Measurements from ENCODE around the gene STK32B.

The STK32B gene

DNA sequence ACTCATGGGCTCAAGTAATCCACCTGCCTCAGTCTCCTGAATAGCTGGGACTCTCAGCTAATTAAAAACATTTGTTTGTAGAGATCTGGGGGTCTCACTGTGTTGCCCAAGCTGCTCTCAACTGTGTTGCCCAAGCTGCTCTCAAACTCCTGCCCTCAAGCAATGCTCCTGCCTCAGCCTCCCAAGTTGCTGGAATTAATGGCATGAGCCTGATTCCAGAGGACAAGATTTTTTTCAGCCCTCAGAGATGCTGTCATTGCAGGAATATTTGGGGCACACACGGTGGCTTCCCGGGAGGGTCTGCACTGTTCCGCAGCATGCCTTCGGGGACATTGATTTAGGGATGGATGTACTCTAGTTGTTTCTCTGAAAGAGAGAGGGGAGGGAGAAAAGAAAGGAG is 49.7 kb downstream of the STK32B start:
- Histone ChIP-seq H3K9me3 (ENCODE audit: insufficient read depth, low read depth, low read length) (peaks cover 7% of the 10 kb centered on the region; the same call in 1 of the 2 replicates), H3K4me1 (ENCODE audit: insufficient read depth, low read length) (no peaks in the 10 kb centered on the region), H3K4me3 (ENCODE audit: low read length) (no peak overlapping the region), H3K27me3 (ENCODE audit: insufficient read depth, low read length) (no peaks in the 10 kb centered on the region), H3K36me3 (ENCODE audit: insufficient read depth, low read length) (no peaks in the 10 kb centered on the region), H3K9ac (ENCODE audit: low read depth, low read length) (no peak overlapping the region), H3K27ac (ENCODE audit: low read depth, low read length) (no peak overlapping the region)
- 86% methylated on average over 4 of the region's 4 CpGs for WGBS

DNA sequence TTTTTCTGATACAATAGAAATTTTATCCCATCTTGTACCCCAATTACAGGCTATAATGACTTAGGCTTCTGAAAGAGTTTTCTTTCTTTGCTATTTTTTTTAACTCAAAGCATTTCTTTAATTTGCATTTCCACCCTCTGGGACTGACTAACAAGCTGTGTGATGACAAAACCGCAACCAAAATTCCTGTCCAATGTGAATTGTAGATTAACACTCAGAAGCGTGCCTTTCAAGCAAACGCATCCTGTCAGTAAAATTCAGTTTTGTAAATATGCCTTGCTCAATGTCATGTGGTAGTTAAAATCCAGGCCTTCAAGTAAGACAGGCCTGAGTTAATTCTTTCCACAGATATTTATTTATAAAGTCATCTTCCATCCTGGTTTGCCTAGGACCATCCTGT is 50.3 kb downstream of the STK32B start:
- Histone ChIP-seq H3K36me3 (ENCODE audit: insufficient read depth, low read length) (no peaks in the 10 kb centered on the region), H3K27me3 (ENCODE audit: insufficient read depth, low read length) (no peaks in the 10 kb centered on the region), H3K9me3 (ENCODE audit: insufficient read depth, low read depth, low read length) (peaks cover 7% of the 10 kb centered on the region; the same call in 1 of the 2 replicates), H3K27ac (ENCODE audit: low read depth, low read length) (no peak overlapping the region), H3K9ac (ENCODE audit: low read depth, low read length) (no peak overlapping the region), H3K4me1 (ENCODE audit: insufficient read depth, low read length) (no peaks in the 10 kb centered on the region), H3K4me3 (ENCODE audit: low read length) (no peak overlapping the region)
- whole genome bisulfite sequencing = 95% methylated on average over 3 of the region's 3 CpGs

DNA sequence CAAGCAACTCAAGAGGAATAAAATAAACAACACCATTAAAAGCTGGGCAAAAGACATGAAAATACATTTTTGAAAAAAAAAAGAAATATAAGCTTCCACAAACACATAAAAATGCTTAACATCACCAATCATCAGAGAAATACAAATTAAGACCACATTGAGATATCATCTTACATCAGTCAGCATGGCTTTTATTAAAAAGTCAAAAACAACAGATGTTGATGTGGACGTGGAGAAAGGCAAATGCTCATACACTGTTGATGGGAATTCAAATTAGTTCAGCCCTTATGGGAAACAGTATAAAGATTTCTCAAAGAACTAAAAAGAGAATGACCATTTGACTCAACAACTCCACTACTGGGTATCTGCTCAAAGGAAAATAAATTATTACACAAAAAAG is 59.6 kb downstream of the STK32B start:
- WGBS = 100% methylated on average over 1 of the region's 1 CpG
- Histone ChIP-seq H3K27ac (ENCODE audit: low read depth, low read length) (no peak overlapping the region), H3K27me3 (ENCODE audit: insufficient read depth, low read length) (no peaks in the 10 kb centered on the region), H3K9ac (ENCODE audit: low read depth, low read length) (no peak overlapping the region), H3K4me1 (ENCODE audit: insufficient read depth, low read length) (no peaks in the 10 kb centered on the region; the same call in 1 of the 2 replicates), H3K9me3 (ENCODE audit: insufficient read depth, low read depth, low read length) (no peaks in the 10 kb centered on the region), H3K36me3 (ENCODE audit: insufficient read depth, low read length) (no peaks in the 10 kb centered on the region), H3K4me3 (ENCODE audit: low read length) (no peak overlapping the region)

DNA sequence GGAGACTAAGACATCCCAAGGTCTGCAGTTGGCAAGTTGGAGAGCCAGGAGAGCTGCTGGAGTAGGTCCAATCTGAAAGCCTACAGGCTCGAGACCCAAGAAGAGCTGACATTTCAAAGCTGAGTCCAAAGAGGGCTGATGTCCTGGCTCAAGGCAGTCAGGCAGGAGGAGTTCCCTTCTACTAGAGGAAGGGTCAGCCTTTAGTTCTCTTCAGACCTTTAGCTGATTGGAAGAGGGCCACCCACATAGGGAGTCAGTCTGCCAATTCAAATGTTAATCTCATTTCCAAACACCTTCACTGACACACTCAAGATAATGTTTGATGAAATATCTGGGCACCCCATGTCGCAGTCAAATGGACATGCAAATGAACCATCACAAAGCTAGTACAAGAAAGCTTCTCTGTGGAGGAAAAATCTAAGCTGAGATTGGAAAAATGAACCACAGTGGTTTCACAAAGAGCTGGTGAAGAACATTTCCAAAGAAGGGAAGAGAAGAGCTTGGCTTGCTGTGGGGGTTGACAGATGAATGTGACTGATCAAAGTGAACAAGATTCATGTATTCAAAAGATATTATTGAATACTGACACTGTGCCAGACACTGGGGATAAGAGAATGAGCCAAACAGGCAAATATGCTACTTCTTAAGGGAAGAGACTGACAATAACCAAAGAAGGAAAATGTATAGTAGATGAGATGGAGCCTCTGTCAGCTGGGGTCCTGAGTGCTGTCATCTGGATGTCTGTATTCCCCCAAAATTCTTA is 61.2 kb downstream of the STK32B start:
- no peaks in the 10 kb centered on the region; the same call in 1 of the 2 replicates for H3K4me1 ChIP-seq (ENCODE audit: insufficient read depth, low read length)
- H3K4me3 ChIP-seq (ENCODE audit: low read length) = no peak overlapping the region
- no peaks in the 10 kb centered on the region for H3K36me3 ChIP-seq (ENCODE audit: insufficient read depth, low read length)
- no peak overlapping the region for H3K9ac ChIP-seq (ENCODE audit: low read depth, low read length)
- H3K27ac ChIP-seq (ENCODE audit: low read depth, low read length) = no peak overlapping the region
- H3K9me3 ChIP-seq (ENCODE audit: insufficient read depth, low read depth, low read length) = no peaks in the 10 kb centered on the region; the same call in 1 of the 2 replicates
- WGBS = 78% methylated on average over 2 of the region's 2 CpGs
- H3K27me3 ChIP-seq (ENCODE audit: insufficient read depth, low read length) = no peaks in the 10 kb centered on the region

DNA sequence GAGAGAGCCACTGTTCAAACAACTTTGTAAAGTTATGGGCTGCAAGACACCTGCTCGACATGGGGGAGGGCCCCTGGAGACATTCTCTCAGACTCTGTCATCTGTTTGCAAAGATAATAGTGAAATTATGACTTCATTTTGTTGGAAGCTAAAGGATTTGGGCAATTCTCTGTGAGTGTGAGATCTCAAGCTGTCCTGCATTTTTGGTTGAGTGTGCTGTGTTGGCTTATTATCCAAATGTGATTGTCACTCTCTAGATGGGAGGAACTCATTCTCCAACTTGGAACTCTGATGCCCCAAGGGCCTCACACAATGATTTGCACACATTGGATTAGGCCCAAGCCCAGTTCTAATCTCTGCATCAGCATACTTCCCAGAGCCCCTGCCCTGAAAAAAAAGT is 63.7 kb downstream of the STK32B start:
- no peaks in the 10 kb centered on the region for H3K27me3 ChIP-seq (ENCODE audit: insufficient read depth, low read length)
- no peak overlapping the region for H3K9ac ChIP-seq (ENCODE audit: low read depth, low read length)
- no peak overlapping the region for H3K4me3 ChIP-seq (ENCODE audit: low read length)
- H3K27ac ChIP-seq (ENCODE audit: low read depth, low read length) = no peak overlapping the region
- WGBS = 92% methylated on average over 1 of the region's 1 CpG
- no peaks in the 10 kb centered on the region; the same call in 1 of the 2 replicates for H3K9me3 ChIP-seq (ENCODE audit: insufficient read depth, low read depth, low read length)
- no peaks in the 10 kb centered on the region for H3K36me3 ChIP-seq (ENCODE audit: insufficient read depth, low read length)
- H3K4me1 ChIP-seq (ENCODE audit: insufficient read depth, low read length) = no peaks in the 10 kb centered on the region; the same call in 1 of the 2 replicates

DNA sequence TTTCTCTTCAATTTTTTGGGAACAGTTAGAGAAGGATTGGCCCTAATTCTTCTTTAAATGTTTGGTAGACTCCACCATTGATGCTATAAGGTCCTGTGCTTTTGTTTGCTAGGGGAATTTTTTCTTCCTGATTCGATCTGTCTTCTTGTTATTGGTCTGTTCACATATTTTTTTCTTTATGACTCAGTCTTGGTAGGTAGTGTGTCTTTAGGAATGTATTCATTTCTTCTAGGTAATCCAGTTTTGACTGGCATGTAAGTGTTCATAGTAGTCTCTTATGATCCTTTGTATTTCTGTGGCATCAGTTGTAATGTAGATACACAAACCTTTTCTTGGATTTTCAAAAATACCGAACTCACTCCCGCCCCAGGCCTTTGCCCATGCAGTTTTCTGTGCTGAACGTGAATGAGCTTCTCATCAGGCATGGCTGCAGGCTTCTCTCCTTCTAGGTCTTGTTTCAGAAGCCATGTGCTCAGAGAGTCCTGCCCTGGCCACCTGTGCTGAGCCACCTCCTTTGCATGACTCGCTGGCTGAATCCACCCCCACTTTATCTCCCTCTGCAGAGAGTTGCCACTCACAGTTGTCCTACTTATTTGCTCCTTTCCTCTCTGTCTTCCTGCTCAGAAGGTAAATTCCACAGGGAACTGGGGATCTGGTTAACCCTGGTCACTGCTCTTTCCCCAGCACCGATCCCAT is 67.0 kb downstream of the STK32B start:
- H3K36me3 ChIP-seq (ENCODE audit: insufficient read depth, low read length) = no peaks in the 10 kb centered on the region
- H3K4me3 ChIP-seq (ENCODE audit: low read length) = no peak overlapping the region
- H3K4me1 ChIP-seq (ENCODE audit: insufficient read depth, low read length) = no peaks in the 10 kb centered on the region
- H3K27ac ChIP-seq (ENCODE audit: low read depth, low read length) = no peak overlapping the region
- H3K9me3 ChIP-seq (ENCODE audit: insufficient read depth, low read depth, low read length) = no peaks in the 10 kb centered on the region; the same call in 1 of the 2 replicates
- WGBS = 88% methylated on average over 6 of the region's 6 CpGs
- no peaks in the 10 kb centered on the region for H3K27me3 ChIP-seq (ENCODE audit: insufficient read depth, low read length)
- no peak overlapping the region for H3K9ac ChIP-seq (ENCODE audit: low read depth, low read length)

DNA sequence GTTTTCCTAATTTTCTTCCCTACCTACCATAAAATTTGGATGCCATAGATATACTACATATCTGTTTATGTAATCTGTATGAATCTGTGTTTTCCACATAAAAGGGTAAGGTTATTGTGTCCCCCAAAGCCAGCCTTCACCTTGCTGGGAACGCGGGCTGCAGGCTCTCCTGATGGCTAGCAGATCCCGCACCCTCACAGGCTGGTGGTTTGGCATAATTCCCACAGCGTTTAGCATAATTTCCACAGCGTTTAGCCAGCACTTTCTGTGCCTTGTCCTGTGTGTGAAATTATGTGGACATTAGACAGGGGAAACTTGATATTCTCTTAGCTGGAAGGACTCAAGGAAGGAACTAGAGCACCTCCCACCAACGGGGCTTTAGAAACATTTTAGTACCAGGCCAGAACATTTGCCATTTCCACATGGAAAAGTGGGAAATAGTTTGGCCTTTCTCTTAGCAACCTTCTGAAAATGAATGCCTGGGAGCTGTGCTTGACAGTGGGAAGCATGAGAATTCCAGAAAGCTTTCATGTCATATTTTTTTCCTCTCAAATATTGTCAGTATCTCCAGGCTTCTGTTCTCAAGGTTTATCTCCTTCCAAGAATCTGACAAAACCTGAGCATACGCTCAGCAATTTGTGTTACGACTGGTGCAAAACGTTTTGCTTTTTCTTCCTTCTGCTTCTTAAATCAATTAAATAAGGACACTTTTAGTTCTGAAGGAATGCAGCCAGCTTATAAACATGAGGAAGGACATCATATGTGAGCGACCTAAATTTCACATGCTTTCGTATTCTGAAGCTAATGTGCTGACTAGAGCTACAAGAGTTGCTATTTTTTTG is 67.9 kb downstream of the STK32B start:
- Histone ChIP-seq H3K4me1 (ENCODE audit: insufficient read depth, low read length) (no peaks in the 10 kb centered on the region), H3K9ac (ENCODE audit: low read depth, low read length) (no peak overlapping the region), H3K36me3 (ENCODE audit: insufficient read depth, low read length) (no peaks in the 10 kb centered on the region), H3K9me3 (ENCODE audit: insufficient read depth, low read depth, low read length) (no peaks in the 10 kb centered on the region; the same call in 1 of the 2 replicates), H3K27me3 (ENCODE audit: insufficient read depth, low read length) (no peaks in the 10 kb centered on the region), H3K4me3 (ENCODE audit: low read length) (no peak overlapping the region), H3K27ac (ENCODE audit: low read depth, low read length) (no peak overlapping the region)
- WGBS = 87% methylated on average over 11 of the region's 11 CpGs

DNA sequence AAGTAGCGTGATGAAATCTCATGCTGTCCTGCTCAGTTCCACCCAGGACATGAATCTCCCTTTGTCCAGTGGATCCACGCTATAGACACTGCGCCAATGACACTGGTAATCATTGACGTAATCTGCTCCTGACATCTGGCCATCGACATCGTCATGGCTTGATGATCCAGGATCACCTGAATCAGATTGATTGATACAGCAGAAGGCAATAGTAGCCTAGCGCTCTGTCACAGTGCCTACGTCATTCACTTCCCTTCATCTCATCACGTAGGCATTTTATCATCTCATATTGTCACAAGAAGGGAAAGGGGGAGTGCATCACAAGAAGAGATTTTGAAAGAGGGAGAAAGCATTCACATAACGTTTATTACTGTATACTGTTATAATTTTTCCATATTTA is 68.8 kb downstream of the STK32B start:
- Histone ChIP-seq H3K4me1 (ENCODE audit: insufficient read depth, low read length) (no peaks in the 10 kb centered on the region), H3K27me3 (ENCODE audit: insufficient read depth, low read length) (no peaks in the 10 kb centered on the region), H3K9me3 (ENCODE audit: insufficient read depth, low read depth, low read length) (no peaks in the 10 kb centered on the region; the same call in 1 of the 2 replicates), H3K4me3 (ENCODE audit: low read length) (no peak overlapping the region), H3K27ac (ENCODE audit: low read depth, low read length) (no peak overlapping the region), H3K9ac (ENCODE audit: low read depth, low read length) (no peak overlapping the region), H3K36me3 (ENCODE audit: insufficient read depth, low read length) (no peaks in the 10 kb centered on the region)
- 93% methylated on average over 8 of the region's 10 CpGs for WGBS

DNA sequence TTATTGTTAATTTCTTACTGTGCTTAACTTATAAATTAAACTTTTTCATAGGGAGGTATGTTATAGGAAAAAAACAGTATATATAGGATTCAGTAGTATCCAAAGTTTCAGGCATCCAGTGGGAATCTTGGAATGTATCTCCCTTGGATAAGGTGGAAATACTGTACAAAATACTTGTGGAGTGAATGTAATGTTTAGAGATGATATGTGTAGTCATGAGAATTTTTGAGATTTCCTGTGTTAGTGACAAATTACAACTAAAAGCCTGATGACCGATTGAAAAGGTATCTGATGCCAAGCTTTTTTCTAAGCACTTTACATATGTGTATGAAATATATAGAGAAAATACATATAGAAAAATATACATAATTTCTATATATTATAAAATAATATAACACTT is 69.2 kb downstream of the STK32B start:
- WGBS = 80% methylated on average over 1 of the region's 1 CpG

DNA sequence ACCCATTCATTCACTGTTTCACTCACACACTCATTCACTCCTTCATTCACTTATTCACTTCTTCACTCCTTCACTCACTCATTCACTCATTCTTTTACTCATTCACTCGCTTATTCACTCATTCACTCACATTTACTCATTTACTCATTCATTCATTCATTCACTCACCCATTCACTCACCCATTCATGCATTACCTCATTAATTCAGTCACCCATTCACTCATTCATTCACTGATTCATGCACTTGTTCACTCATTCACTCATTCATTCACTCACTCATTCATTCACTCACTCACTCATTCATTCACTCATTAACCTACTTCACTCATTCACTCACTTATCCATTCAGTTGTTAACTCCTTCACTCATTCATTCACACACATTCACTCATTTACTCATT is 70.8 kb downstream of the STK32B start:
- Histone ChIP-seq H3K9ac (ENCODE audit: low read depth, low read length) (no peak overlapping the region), H3K27me3 (ENCODE audit: insufficient read depth, low read length) (no peaks in the 10 kb centered on the region), H3K4me1 (ENCODE audit: insufficient read depth, low read length) (no peaks in the 10 kb centered on the region), H3K9me3 (ENCODE audit: insufficient read depth, low read depth, low read length) (no peaks in the 10 kb centered on the region), H3K36me3 (ENCODE audit: insufficient read depth, low read length) (no peaks in the 10 kb centered on the region), H3K27ac (ENCODE audit: low read depth, low read length) (no peak overlapping the region), H3K4me3 (ENCODE audit: low read length) (no peak overlapping the region)
- 96% methylated on average over 1 of the region's 1 CpG for WGBS

More for the DNA sequence above, 69.2 kb downstream of the STK32B start:
- no peak overlapping the region for H3K9ac ChIP-seq (ENCODE audit: low read depth, low read length)
- H3K36me3 ChIP-seq (ENCODE audit: insufficient read depth, low read length) = no peaks in the 10 kb centered on the region
- H3K27ac ChIP-seq (ENCODE audit: low read depth, low read length) = no peak overlapping the region
- no peaks in the 10 kb centered on the region for H3K27me3 ChIP-seq (ENCODE audit: insufficient read depth, low read length)
- no peaks in the 10 kb centered on the region; the same call in 1 of the 2 replicates for H3K9me3 ChIP-seq (ENCODE audit: insufficient read depth, low read depth, low read length)
- no peaks in the 10 kb centered on the region for H3K4me1 ChIP-seq (ENCODE audit: insufficient read depth, low read length)
- H3K4me3 ChIP-seq (ENCODE audit: low read length) = no peak overlapping the region

DNA sequence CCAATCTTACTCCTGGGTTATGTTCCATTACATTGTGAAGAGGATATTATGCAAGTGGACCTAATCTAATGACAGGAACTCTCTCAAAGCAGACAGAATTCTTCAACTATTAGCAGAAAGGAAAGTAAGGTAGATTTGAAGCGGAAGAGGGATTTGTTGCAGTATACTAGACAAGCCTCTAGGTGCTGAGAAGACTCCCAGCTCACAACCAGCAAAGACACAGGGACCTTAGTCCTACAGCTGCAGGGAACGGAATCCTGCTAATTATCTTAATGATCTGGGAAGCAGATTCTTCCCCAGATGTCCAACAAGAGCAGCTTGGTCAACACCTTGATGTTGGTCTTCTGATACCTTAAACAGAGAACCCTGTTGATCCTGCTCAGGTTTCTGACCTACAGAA is 73.6 kb downstream of the STK32B start:
- H3K9me3 ChIP-seq (ENCODE audit: insufficient read depth, low read depth, low read length) = no peaks in the 10 kb centered on the region
- no peak overlapping the region for H3K27ac ChIP-seq (ENCODE audit: low read depth, low read length)
- no peaks in the 10 kb centered on the region for H3K27me3 ChIP-seq (ENCODE audit: insufficient read depth, low read length)
- 87% methylated on average over 2 of the region's 2 CpGs for WGBS
- H3K36me3 ChIP-seq (ENCODE audit: insufficient read depth, low read length) = no peaks in the 10 kb centered on the region
- no peak overlapping the region for H3K9ac ChIP-seq (ENCODE audit: low read depth, low read length)
- no peaks in the 10 kb centered on the region for H3K4me1 ChIP-seq (ENCODE audit: insufficient read depth, low read length)
- no peak overlapping the region for H3K4me3 ChIP-seq (ENCODE audit: low read length)

Measured in HUES64 (cell line).